GM12878 (cell line): Measurements from ENCODE around the gene HMBS. TPM values are rescaled to one million over a fixed set of nuclear protein-coding genes. Genes with fewer than 3 reads are reported as not detected.

ENCODE experiments used
- ASH2L ChIP-seq: fragments of 300-600, 200-600 bp; sonication (generic); IDR thresholded peaks from 2 replicates; pipeline ENCODE4 v1.6.1; 2017; ENCODE audit warnings: low read depth, mild to moderate bottlenecking, borderline replicate concordance
- BACH1 ChIP-seq: fragments of 450-650 bp; IDR thresholded peaks from 2 replicates; pipeline ENCODE4 v1.6.1; 2017; ENCODE audit warnings: mild to moderate bottlenecking, borderline replicate concordance
- BMI1 ChIP-seq: fragments of 450-650 bp; IDR thresholded peaks from 2 replicates; pipeline ENCODE4 v1.6.1; 2016; ENCODE audit warnings: mild to moderate bottlenecking, moderate library complexity, borderline replicate concordance
- DPF2 ChIP-seq: fragments of 450-650 bp; IDR thresholded peaks from 2 replicates; pipeline ENCODE4 v1.6.1; 2017; ENCODE audit warnings: mild to moderate bottlenecking
- GABPA ChIP-seq: IDR thresholded peaks from 2 replicates; pipeline ENCODE4 v1.6.1; 2014; ENCODE audit warnings: antibody characterized with exemption, low read depth, mild to moderate bottlenecking, inconsistent platforms
- GATAD2B ChIP-seq: fragments of 450-650 bp; conservative IDR thresholded peaks from 2 replicates; pipeline ENCODE4 v1.6.1; 2017; ENCODE audit warnings: low read depth, mild to moderate bottlenecking, moderate library complexity
- HCFC1 ChIP-seq: fragments of 150-350 bp; IDR thresholded peaks from 2 replicates; pipeline ENCODE4 v1.6.1; 2014; ENCODE audit warnings: low read length
- MEF2B ChIP-seq: fragments of 450-650 bp; IDR thresholded peaks from 2 replicates; pipeline ENCODE4 v1.6.1; 2018; ENCODE audit warnings: mild to moderate bottlenecking, moderate library complexity; ENCODE audit not compliant: partially characterized antibody, poor library complexity, severe bottlenecking
- NR2C1 ChIP-seq: fragments of 450-650 bp; IDR thresholded peaks from 2 replicates; pipeline ENCODE4 v1.6.1; 2017; ENCODE audit warnings: antibody characterized with exemption, mild to moderate bottlenecking, moderate library complexity
- NRF1 ChIP-seq: conservative IDR thresholded peaks from 2 replicates; pipeline ENCODE4 v1.6.1; 2011; ENCODE audit warnings: mild to moderate bottlenecking, low read depth, low read length, improper control_type of control experiment
- POU2F2 ChIP-seq: IDR thresholded peaks from 3 replicates; pipeline ENCODE4 v1.6.1; 2011; ENCODE audit warnings: low read depth, mild to moderate bottlenecking, low read length, borderline replicate concordance
- RCOR1 ChIP-seq: conservative IDR thresholded peaks from 2 replicates; pipeline ENCODE4 v1.6.1; 2012; ENCODE audit warnings: low read depth, low read length, improper control_type of control experiment
- SMAD1 ChIP-seq: fragments of 450-650 bp; IDR thresholded peaks from 2 replicates; pipeline ENCODE4 v1.6.1; 2018; ENCODE audit warnings: mild to moderate bottlenecking, low read depth; ENCODE audit not compliant: partially characterized antibody
- SREBF1 ChIP-seq: IDR thresholded peaks from 2 replicates; pipeline ENCODE4 v1.6.1; 2012; ENCODE audit warnings: mild to moderate bottlenecking, low read length
- STAT3 ChIP-seq: IDR thresholded peaks from 2 replicates; pipeline ENCODE4 v1.6.1; 2011; ENCODE audit warnings: low read depth, low read length, improper control_type of control experiment
- SUPT20H ChIP-seq: IDR thresholded peaks from 2 replicates; pipeline ENCODE4 v1.6.1; 2011; ENCODE audit warnings: low read depth, mild to moderate bottlenecking, low read length, moderate library complexity, borderline replicate concordance; ENCODE audit not compliant: control insufficient read depth
- TCF7 ChIP-seq: IDR thresholded peaks from 2 replicates; pipeline ENCODE4 v1.6.1; 2014; ENCODE audit warnings: antibody characterized with exemption, borderline replicate concordance
- ZBED1 ChIP-seq: IDR thresholded peaks from 2 replicates; pipeline ENCODE4 v1.6.1; 2016; ENCODE audit warnings: borderline replicate concordance
- ZNF274 ChIP-seq: IDR thresholded peaks from one replicate; pipeline ENCODE4 v1.8.0; 2011; ENCODE audit not compliant: insufficient read length, insufficient read depth
- ZNF384 ChIP-seq: IDR thresholded peaks from 2 replicates; pipeline ENCODE4 v1.6.1; 2012; ENCODE audit warnings: low read depth, mild to moderate bottlenecking, low read length, improper control_type of control experiment, borderline replicate concordance
- polyA plus RNA-seq, 11 experiments: library from polyadenylated mRNA; depleted of rRNA in 4 of 11; unstranded in 6 of 11; stranded (reverse) in 5 of 11; fragments of >200 nt; fragmentation: Nextera tagmentation in 4 of 11; fragmentation: Illumina TruSeq in 1 of 11; extraction: Ambion mirVana in 4 of 11; extraction: Trizol in 1 of 11; gene quantifications; 1 replicate in 1 of 11; 2 replicates in 10 of 11; pipeline versions ENCODE4 v1.2.1 to v1.2.3, GENCODE V29; 2011 to 2016; ENCODE audit warnings: inconsistent platforms in 2 of 11, missing spikeins in 2 of 11, low read depth in 1 of 11
- total RNA-seq, 4 experiments: library from RNA; depleted of rRNA in 3 of 4; stranded (reverse); fragments of >200 nt in 3 of 4; fragmentation: Illumina TruSeq in 1 of 4; extraction: Trizol in 1 of 4; gene quantifications; 2 replicates each; pipeline versions ENCODE4 v1.2.1 to v1.2.3, GENCODE V29; 2013 to 2021
- TF ChIP-seq, protein P1 (sequence below): fragments of 450-650 bp; formaldehyde crosslinking; IDR thresholded peaks from 2 replicates; pipeline ENCODE4 v1.4.0; 2022; ENCODE audit warnings: mild to moderate bottlenecking, moderate library complexity
- TF ChIP-seq, protein P2 (sequence below): fragments of 450-650 bp; IDR thresholded peaks from 2 replicates; pipeline ENCODE4 v1.6.1; 2017; ENCODE audit warnings: antibody characterized with exemption, mild to moderate bottlenecking, moderate library complexity
- TF ChIP-seq, protein P3 (sequence below): fragments of 450-650 bp; IDR thresholded peaks from 2 replicates; pipeline ENCODE4 v1.6.1; 2017; ENCODE audit warnings: mild to moderate bottlenecking

HMBS gene
- total and polyA plus RNA-seq, 10 of the 15 experiments (the other 5 are each of a cell fraction or from before 2014, with no cell fraction given) = 17.7 to 96.7 (median 49.7) TPM

DNA sequence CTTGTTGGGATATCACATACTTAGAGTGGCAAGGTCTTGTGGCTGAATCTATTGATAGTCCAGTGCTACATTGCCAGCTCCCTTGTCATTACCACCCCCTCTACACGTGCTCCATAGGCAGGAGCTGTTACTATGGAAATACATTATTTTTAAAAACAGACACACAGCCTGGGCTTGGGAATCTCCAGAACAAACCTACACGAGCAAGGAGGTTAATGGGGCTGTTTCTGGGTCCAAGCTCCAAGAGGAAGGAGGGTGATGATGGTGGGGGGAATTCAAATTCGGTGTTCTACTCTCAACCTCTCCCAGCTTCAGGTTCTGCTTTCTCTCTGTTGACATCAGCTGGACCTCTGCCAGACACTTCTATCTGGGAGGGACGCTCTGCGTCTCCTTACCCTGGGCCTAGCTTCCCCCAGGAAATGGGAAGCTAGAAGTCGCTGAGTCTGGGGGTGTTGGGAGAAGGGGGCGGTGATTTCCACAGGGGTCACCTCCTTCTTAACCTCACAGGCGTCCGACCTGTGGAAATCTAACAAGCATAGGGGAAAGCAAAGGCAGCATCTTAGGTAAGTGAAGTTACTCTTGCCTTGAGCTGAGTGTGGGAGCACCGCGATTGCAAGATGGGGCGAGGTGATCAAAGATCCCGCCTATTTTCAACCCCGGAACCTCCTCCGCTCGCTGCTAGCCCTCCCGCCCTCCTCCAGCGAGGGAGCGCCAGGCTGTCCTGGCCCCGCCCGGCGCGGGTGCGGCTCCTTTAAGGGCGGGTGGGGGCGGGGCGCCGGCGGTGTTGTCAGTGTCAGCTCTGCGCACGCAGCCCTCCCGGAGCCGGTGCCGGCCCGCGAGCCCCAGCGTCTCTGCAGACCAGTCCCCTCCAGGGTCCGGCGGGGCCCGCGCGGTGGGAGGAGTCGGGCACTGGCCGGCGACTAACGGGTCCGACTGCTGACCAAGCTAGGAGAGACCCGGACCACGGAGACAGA lies 22.2 kb downstream of the HMBS start, which contains the start of gene C2CD2L (continued):
- TF ChIP-seq NRF1 (0 out of 2 replicates have a peak, but pooled peaks have one; percentile 19), STAT3 (no peak), DPF2 (no peak), ZNF274 (no peak), SUPT20H (no peak), TCF7 (no peak), SREBF1 (no peak), SMAD1 (peak; percentile 81), ASH2L (no peak), HCFC1 (no peak; the same call in 1 of the 2 replicates), ZNF384 (no peak), ZBED1 (no peak), GATAD2B (no peak), BMI1 (no peak), POU2F2 (no peak; the same call in 2 of the 3 replicates), MEF2B (no peak), RCOR1 (no peak), NR2C1 (no peak), BACH1 (peak; percentile 42; the same call in 1 of the 2 replicates), GABPA (no peak)
- TF ChIP-seq, protein P1, sequence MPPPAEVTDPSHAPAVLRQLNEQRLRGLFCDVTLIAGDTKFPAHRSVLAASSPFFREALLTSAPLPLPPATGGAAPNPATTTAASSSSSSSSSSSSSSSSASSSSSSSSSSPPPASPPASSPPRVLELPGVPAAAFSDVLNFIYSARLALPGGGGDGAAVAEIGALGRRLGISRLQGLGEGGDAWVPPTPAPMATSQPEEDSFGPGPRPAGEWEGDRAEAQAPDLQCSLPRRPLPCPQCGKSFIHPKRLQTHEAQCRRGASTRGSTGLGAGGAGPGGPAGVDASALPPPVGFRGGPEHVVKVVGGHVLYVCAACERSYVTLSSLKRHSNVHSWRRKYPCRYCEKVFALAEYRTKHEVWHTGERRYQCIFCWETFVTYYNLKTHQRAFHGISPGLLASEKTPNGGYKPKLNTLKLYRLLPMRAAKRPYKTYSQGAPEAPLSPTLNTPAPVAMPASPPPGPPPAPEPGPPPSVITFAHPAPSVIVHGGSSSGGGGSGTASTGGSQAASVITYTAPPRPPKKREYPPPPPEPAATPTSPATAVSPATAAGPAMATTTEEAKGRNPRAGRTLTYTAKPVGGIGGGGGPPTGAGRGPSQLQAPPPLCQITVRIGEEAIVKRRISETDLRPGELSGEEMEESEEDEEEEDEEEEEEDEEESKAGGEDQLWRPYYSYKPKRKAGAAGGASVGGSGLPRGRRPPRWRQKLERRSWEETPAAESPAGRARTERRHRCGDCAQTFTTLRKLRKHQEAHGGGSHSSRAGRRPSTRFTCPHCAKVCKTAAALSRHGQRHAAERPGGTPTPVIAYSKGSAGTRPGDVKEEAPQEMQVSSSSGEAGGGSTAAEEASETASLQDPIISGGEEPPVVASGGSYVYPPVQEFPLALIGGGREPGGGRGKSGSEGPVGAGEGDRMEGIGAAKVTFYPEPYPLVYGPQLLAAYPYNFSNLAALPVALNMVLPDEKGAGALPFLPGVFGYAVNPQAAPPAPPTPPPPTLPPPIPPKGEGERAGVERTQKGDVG (CRISPR knock-in tag) = no peak
- TF ChIP-seq, protein P2, sequence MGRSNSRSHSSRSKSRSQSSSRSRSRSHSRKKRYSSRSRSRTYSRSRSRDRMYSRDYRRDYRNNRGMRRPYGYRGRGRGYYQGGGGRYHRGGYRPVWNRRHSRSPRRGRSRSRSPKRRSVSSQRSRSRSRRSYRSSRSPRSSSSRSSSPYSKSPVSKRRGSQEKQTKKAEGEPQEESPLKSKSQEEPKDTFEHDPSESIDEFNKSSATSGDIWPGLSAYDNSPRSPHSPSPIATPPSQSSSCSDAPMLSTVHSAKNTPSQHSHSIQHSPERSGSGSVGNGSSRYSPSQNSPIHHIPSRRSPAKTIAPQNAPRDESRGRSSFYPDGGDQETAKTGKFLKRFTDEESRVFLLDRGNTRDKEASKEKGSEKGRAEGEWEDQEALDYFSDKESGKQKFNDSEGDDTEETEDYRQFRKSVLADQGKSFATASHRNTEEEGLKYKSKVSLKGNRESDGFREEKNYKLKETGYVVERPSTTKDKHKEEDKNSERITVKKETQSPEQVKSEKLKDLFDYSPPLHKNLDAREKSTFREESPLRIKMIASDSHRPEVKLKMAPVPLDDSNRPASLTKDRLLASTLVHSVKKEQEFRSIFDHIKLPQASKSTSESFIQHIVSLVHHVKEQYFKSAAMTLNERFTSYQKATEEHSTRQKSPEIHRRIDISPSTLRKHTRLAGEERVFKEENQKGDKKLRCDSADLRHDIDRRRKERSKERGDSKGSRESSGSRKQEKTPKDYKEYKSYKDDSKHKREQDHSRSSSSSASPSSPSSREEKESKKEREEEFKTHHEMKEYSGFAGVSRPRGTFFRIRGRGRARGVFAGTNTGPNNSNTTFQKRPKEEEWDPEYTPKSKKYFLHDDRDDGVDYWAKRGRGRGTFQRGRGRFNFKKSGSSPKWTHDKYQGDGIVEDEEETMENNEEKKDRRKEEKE = no peak
- TF ChIP-seq, protein P3, sequence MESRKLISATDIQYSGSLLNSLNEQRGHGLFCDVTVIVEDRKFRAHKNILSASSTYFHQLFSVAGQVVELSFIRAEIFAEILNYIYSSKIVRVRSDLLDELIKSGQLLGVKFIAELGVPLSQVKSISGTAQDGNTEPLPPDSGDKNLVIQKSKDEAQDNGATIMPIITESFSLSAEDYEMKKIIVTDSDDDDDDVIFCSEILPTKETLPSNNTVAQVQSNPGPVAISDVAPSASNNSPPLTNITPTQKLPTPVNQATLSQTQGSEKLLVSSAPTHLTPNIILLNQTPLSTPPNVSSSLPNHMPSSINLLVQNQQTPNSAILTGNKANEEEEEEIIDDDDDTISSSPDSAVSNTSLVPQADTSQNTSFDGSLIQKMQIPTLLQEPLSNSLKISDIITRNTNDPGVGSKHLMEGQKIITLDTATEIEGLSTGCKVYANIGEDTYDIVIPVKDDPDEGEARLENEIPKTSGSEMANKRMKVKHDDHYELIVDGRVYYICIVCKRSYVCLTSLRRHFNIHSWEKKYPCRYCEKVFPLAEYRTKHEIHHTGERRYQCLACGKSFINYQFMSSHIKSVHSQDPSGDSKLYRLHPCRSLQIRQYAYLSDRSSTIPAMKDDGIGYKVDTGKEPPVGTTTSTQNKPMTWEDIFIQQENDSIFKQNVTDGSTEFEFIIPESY = no peak
